K562 (cell line): ENCODE data around the gene LACTB. TPM values are rescaled to one million over a fixed set of nuclear protein-coding genes. Genes with fewer than 3 reads are reported as not detected.

Experiments
- ATAC-seq: fragments of 200-7000 bp; cut with Tn5 transposase; 3 replicates; pipeline ENCODE4 v1.9.1; 2020; ENCODE audit warnings: moderate library complexity
- BruUV-seq: library from RNA; stranded (reverse); fragments of 400-500 nt; replicated peaks from 2 replicates; lab custom pipeline; 2021; lab: Mats Ljungman, UMichigan
- CTCF ChIA-PET: fragments of 300-600 bp; formaldehyde crosslinking; extraction: SDS; loops from one replicate; lab custom pipeline; 2021; ENCODE audit warnings: low intra/inter-chr PET ratio; lab: Yijun Ruan, JAX
- POLR2A ChIA-PET: fragments of 300-600, 350-650 bp; sonication (Branson Sonifier 250); formaldehyde crosslinking; extraction: SDS; loops from one replicate; lab custom pipeline; 2021; ENCODE audit warnings: antibody characterized with exemption, inconsistent platforms; lab: Yijun Ruan, JAX
- DNase-seq, 4 experiments: peaks; one replicate each; pipeline versions ENCODE4 v3.0.0 to v3.0.0-alpha.2; 2011 to 2018; ENCODE audit warnings: low spot score in 3 of 4, mixed read lengths in 3 of 4; ENCODE audit errors: extremely low read depth in 1 of 4
- FAIRE-seq: peaks from 2 replicates; lab custom pipeline; 2011; peaks lifted over from hg19 to GRCh38; lab: Jason Lieb, UNC
- H2AFZ ChIP-seq: 2 replicates; pipeline ENCODE4 v1.6.0; 2011; ENCODE audit warnings: low read depth, low read length, control low read depth, inconsistent platforms
- H3K27ac ChIP-seq: fragments of 200-600 bp; 3 replicates; pipeline ENCODE4 v1.8.0; 2011; ENCODE audit warnings: low read depth, mild to moderate bottlenecking, control low read depth, inconsistent platforms, low read length, moderate library complexity, mixed read lengths; ENCODE audit errors: extremely low read depth
- H3K27me3 ChIP-seq, 2 experiments: fragments of 300-600 bp in 1 of 2; 2 replicates in 1 of 2; 3 replicates in 1 of 2; pipeline versions ENCODE4 v1.6.0 to v1.8.0; 2011; ENCODE audit warnings: inconsistent platforms in 2 of 2, low read length in 2 of 2, mild to moderate bottlenecking in 1 of 2, mixed read lengths in 1 of 2, moderate library complexity in 1 of 2; ENCODE audit not compliant: control insufficient read depth in 2 of 2, insufficient read depth in 2 of 2
- H3K36me3 ChIP-seq: fragments of 300-600 bp; 3 replicates; pipeline ENCODE4 v1.8.0; 2011; ENCODE audit warnings: mild to moderate bottlenecking, low read length, inconsistent platforms; ENCODE audit not compliant: control insufficient read depth, insufficient read depth
- H3K4me1 ChIP-seq, 2 experiments: fragments of 200-600 bp in 1 of 2; replicated peaks in 1 of 2; 2 replicates in 1 of 2; 3 replicates in 1 of 2; pipeline versions ENCODE4 v1.5.1 to v1.8.0; 2011; ENCODE audit warnings: inconsistent platforms in 2 of 2, low read length in 2 of 2, mild to moderate bottlenecking in 1 of 2, mixed read lengths in 1 of 2, moderate library complexity in 1 of 2; ENCODE audit not compliant: control insufficient read depth in 2 of 2, insufficient read depth in 2 of 2
- H3K4me2 ChIP-seq: 2 replicates; pipeline ENCODE4 v1.6.1; 2011; ENCODE audit warnings: low read length, control low read depth, inconsistent platforms, mixed read lengths; ENCODE audit not compliant: insufficient read depth
- H3K4me3 ChIP-seq: fragments of 200-600 bp; sonication (generic), shearing (Covaris generic); 2 replicates; pipeline ENCODE4 v1.5.1; 2016; ENCODE audit warnings: control low read depth, inconsistent platforms
- H3K79me2 ChIP-seq: fragments of 200-600 bp; 3 replicates; pipeline ENCODE4 v1.8.0; 2011; ENCODE audit warnings: low read length, inconsistent platforms; ENCODE audit not compliant: control insufficient read depth, insufficient read depth
- H3K9ac ChIP-seq, 2 experiments: 2 replicates each; pipeline versions ENCODE4 v1.6.0 to v1.6.1; 2011; ENCODE audit warnings: low read depth in 2 of 2, low read length in 2 of 2, control low read depth in 1 of 2, inconsistent platforms in 1 of 2, mild to moderate bottlenecking in 1 of 2, mixed read lengths in 1 of 2; ENCODE audit not compliant: insufficient read depth in 1 of 2
- H3K9me1 ChIP-seq: one replicate; pipeline ENCODE4 v1.6.0; 2011; ENCODE audit warnings: inconsistent platforms, mild to moderate bottlenecking, low read length, moderate library complexity; ENCODE audit not compliant: control insufficient read depth, insufficient read depth
- H3K9me3 ChIP-seq: replicated peaks from 2 replicates; pipeline ENCODE4 v1.5.1; 2011; ENCODE audit warnings: low read depth, low read length, inconsistent platforms; ENCODE audit not compliant: control insufficient read depth, insufficient read depth
- H4K20me1 ChIP-seq: replicated peaks from 2 replicates; pipeline ENCODE4 v1.6.1; 2011; ENCODE audit warnings: low read length, inconsistent platforms, mixed read lengths; ENCODE audit not compliant: control insufficient read depth, insufficient read depth
- C11orf30 ChIP-seq: fragments of 450-650 bp; IDR thresholded peaks from 2 replicates; pipeline ENCODE4 v1.6.1; 2016; ENCODE audit warnings: low read depth, mild to moderate bottlenecking
- CBX3 ChIP-seq, 2 experiments: IDR thresholded peaks; 1 replicate in 1 of 2; 2 replicates in 1 of 2; pipeline ENCODE4 v1.6.1; 2012; ENCODE audit warnings: inconsistent platforms in 2 of 2, low read length in 2 of 2, borderline replicate concordance in 1 of 2, control low read depth in 1 of 2
- CHAMP1 ChIP-seq: fragments of 450-650 bp; IDR thresholded peaks from 2 replicates; pipeline ENCODE4 v1.6.1; 2016; ENCODE audit warnings: mild to moderate bottlenecking
- ETV5 ChIP-seq: sonication (generic); formaldehyde crosslinking; IDR thresholded peaks from 2 replicates; pipeline ENCODE4 v1.4.0; 2020; ENCODE audit warnings: low read depth, mild to moderate bottlenecking, missing genetic modification reagents
- PTBP1 ChIP-seq: fragments of 200-400 bp; formaldehyde crosslinking; IDR thresholded peaks from 2 replicates; pipeline ENCODE4 v1.6.1; 2017; ENCODE audit warnings: low read depth, low read length
- RBM17 ChIP-seq: fragments of 200-400 bp; formaldehyde crosslinking; IDR thresholded peaks from 2 replicates; pipeline ENCODE4 v1.6.1; 2017; ENCODE audit warnings: low read depth, mild to moderate bottlenecking, low read length, borderline replicate concordance
- SMAD2 ChIP-seq: fragments of 150-350 bp; IDR thresholded peaks from 2 replicates; pipeline ENCODE4 v1.6.1; 2014; ENCODE audit warnings: low read depth, mild to moderate bottlenecking, low read length
- ZNF316 ChIP-seq: fragments of 450-650 bp; IDR thresholded peaks from 2 replicates; pipeline ENCODE4 v1.6.1; 2016
- ZNF830 ChIP-seq: fragments of 250-450 bp; sonication (Bioruptor Pico); IDR thresholded peaks from 2 replicates; pipeline ENCODE4 v1.5.0; 2021; ENCODE audit warnings: mild to moderate bottlenecking
- WGBS: fragments of 100-300 bp; shearing (Covaris generic); methylation state at CpG from one replicate; pipeline ENCODE4 v1.1.6; 2016; ENCODE audit warnings: low coverage, mixed read lengths; ENCODE audit not compliant: insufficient coverage; ENCODE audit errors: missing lambda C conversion rate; 5-methylcytosine and 5-hydroxymethylcytosine counted together
- in situ Hi-C: fragments of 300-500 bp; cut with MboI; formaldehyde crosslinking; loops from 4 replicates; pipeline ENCODE4 v1.15.0; 2018; ENCODE audit warnings: inconsistent platforms, mixed read lengths
- intact Hi-C: fragments of 100-400 bp; cut with micrococcal nuclease; formaldehyde crosslinking; loops from 2 replicates; pipeline ENCODE4 v1.14.2; 2022
- polyA plus RNA-seq, 8 experiments: library from polyadenylated mRNA; depleted of rRNA in 4 of 8; stranded (reverse) in 5 of 8; unstranded in 3 of 8; fragments of >200 nt; fragmentation: Nextera tagmentation in 2 of 8; fragmentation: Illumina TruSeq in 1 of 8; extraction: Ambion mirVana in 2 of 8; extraction: Trizol in 1 of 8; gene quantifications; 2 replicates each; pipeline versions ENCODE4 v1.2.1 to v1.2.3, GENCODE V29; 2011 to 2014; ENCODE audit warnings: inconsistent platforms in 1 of 8, missing spikeins in 1 of 8
- total RNA-seq, 7 experiments: library from RNA; depleted of rRNA in 6 of 7; stranded (reverse); fragments of >200 nt in 6 of 7; fragmentation: Illumina TruSeq in 2 of 7; extraction: Trizol in 2 of 7; gene quantifications; 2 replicates each; pipeline versions ENCODE4 v1.2.1 to v1.2.3, GENCODE V29; 2011 to 2021; ENCODE audit warnings: low replicate concordance in 1 of 7

Gene LACTB
- total and polyA plus RNA-seq, 9 of the 15 experiments (the other 6 are each of a cell fraction or from before 2014, with no cell fraction given), result 3.1 to 15.5 (median 9.8) TPM

- H3K9me3 ChIP-seq, result no peaks in the 10 kb centered on the region
- DNase-seq (no peak), FAIRE-seq (no peak), ATAC-seq (no peak)
- TF ChIP-seq RBM17 (no peak), ZNF830 (no peak), C11orf30 (peak; percentile 20; the same call in 1 of the 2 replicates), PTBP1 (no peak), CBX3 (IDR thresholded peaks at IDR 0.05; ENCODE audit: borderline replicate concordance in 1 of 2, low read length in 2 of 2) (no peak), CHAMP1 (no peak), SMAD2 (no peak), ZNF316 (peak; percentile 37), ETV5 (CRISPR knock-in tag) (no peak)
- no peak overlapping the region for H3K27ac ChIP-seq
- no peak overlapping the region for H2AFZ ChIP-seq
- BruUV-seq, result no TSS peak
- no peak overlapping the region for H3K9ac ChIP-seq
- in situ Hi-C loops (no loop called here), intact Hi-C loops (no loop called here)
- no peak overlapping the region for H3K4me3 ChIP-seq
- H3K9me1 ChIP-seq, result no peaks in the 10 kb centered on the region
- no peaks in the 10 kb centered on the region for H3K27me3 ChIP-seq
- H3K79me2 ChIP-seq, result no peaks in the 10 kb centered on the region
- no peaks in the 10 kb centered on the region for H3K4me1 ChIP-seq
- ChIA-PET CTCF (no interaction called here), POLR2A (interaction anchor here (1.0 to 1.8 kb wide), 4 partner anchors 8 to 14 kb away, joined by 3 to 6 read pairs (median 4); no protein-coding TSS in a partner anchor)
- H3K4me2 ChIP-seq, result no peak overlapping the region
- H3K36me3 ChIP-seq, result no peaks in the 10 kb centered on the region
- H4K20me1 ChIP-seq, result no peaks in the 10 kb centered on the region
- WGBS, result 76% methylated on average over 2 of the region's 2 CpGs
Measured at GRCh38 chr15:63136742-63137141, 15.1 kb downstream of the LACTB start.
